ENCODE measurements around the gene ACTR5. TPM values are rescaled to one million over a fixed set of nuclear protein-coding genes. Genes with fewer than 3 reads are reported as not detected.
A peak's percentile ranks its signal among the peaks of the same experiment; 100 is the strongest.

The ACTR5 gene
- total RNA-seq, 1 donor from 2014 or later = 10.1 TPM

GRCh38 chr20:38728911-38729642 is 19.2 kb upstream of the ACTR5 start:
- DNase-seq = no peak

- DNase-seq = no peak
These were observed 18.5 kb upstream of the ACTR5 start for GRCh38 chr20:38729767-38730166.

- DNase-seq = no peak
These were observed 17.9 kb upstream of the ACTR5 start for GRCh38 chr20:38730167-38730988.

GRCh38 chr20:38730989-38731737 is 17.1 kb upstream of the ACTR5 start:
- DNase-seq = no peak

- no peak for DNase-seq
These were observed 16.5 kb upstream of the ACTR5 start for GRCh38 chr20:38731738-38732113.

- DNase-seq = no peak
These were observed 15.3 kb upstream of the ACTR5 start for GRCh38 chr20:38732981-38733380.

- DNase-seq = no peak
These were observed 13.1 kb upstream of the ACTR5 start for GRCh38 chr20:38735172-38735571.

- DNase-seq = no peak
These were observed 10.4 kb upstream of the ACTR5 start for GRCh38 chr20:38737887-38738286.

- no peak for DNase-seq
These were observed 2.5 kb upstream of the ACTR5 start for GRCh38 chr20:38745757-38746156.

GRCh38 chr20:38747495-38748096 is 664 bp upstream of the ACTR5 start:
- no peak for DNase-seq

- DNase-seq = no peak
These were observed 545 bp downstream of the ACTR5 start for GRCh38 chr20:38748861-38749149.

GRCh38 chr20:38751360-38751976 is 3.2 kb downstream of the ACTR5 start:
- no peak for DNase-seq

GRCh38 chr20:38752029-38752428 is 3.8 kb downstream of the ACTR5 start:
- DNase-seq = no peak

- DNase-seq = no peak
These were observed 6.7 kb downstream of the ACTR5 start for GRCh38 chr20:38754924-38755323.

- DNase-seq = no peak
These were observed 7.2 kb downstream of the ACTR5 start for GRCh38 chr20:38755324-38755910.

- no peak for DNase-seq
These were observed 9.0 kb downstream of the ACTR5 start for GRCh38 chr20:38757145-38757775.

- no peak for DNase-seq
These were observed 10.8 kb downstream of the ACTR5 start for GRCh38 chr20:38759106-38759505.

GRCh38 chr20:38760978-38761377 is 12.7 kb downstream of the ACTR5 start:
- no peak for DNase-seq

- DNase-seq = no peak
These were observed 13.9 kb downstream of the ACTR5 start for GRCh38 chr20:38762174-38762573.

GRCh38 chr20:38763616-38764015 is 15.4 kb downstream of the ACTR5 start:
- no peak for DNase-seq

- peak; percentile 73 for DNase-seq
These were observed 16.5 kb downstream of the ACTR5 start for GRCh38 chr20:38764567-38765318.
